Measurements from ENCODE around the gene RCBTB1.
"Not testable (repeated sequence)": the region's sequence is repeated elsewhere in the genome, so short reads cannot be mapped to it uniquely, and the experiment has no call there.

Gene RCBTB1

DNA sequence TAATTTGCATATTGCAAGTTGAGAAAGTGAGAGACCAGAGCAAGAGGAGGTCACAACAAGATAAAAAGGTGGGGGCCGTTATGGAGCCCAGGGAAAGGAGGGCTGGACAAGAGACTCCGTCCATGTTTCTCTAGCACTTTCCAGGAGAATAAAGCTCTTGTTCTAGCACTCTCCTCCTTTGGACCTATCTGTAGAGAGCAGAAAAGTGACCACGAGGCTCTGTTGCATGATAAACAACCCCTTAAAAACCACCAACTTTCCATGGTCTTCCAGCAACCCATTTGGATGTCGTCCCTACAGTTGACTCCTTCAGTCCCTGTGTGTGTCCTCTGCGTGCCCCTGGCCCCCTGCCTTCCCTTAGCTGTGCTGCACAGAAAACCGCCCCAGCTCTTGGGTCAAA lies 38.9 kb upstream of the RCBTB1 start:
- H3K4me2 ChIP-seq, result no peak overlapping the region
- H3K4me3 ChIP-seq, result no peak overlapping the region
- no peaks in the 10 kb centered on the region for H3K27me3 ChIP-seq
- H3K9me3 ChIP-seq, result no peaks in the 10 kb centered on the region
- TF ChIP-seq Cebpa-rat (IDR thresholded peaks at IDR 0.05), result no peak
- H3K9ac ChIP-seq, result no peak overlapping the region
- peaks cover 13% of the 10 kb centered on the region for H3K4me1 ChIP-seq
- no peaks in the 10 kb centered on the region for H3K36me3 ChIP-seq
- H3K27ac ChIP-seq, result no peak overlapping the region
- H4K20me1 ChIP-seq, result no peaks in the 10 kb centered on the region

DNA sequence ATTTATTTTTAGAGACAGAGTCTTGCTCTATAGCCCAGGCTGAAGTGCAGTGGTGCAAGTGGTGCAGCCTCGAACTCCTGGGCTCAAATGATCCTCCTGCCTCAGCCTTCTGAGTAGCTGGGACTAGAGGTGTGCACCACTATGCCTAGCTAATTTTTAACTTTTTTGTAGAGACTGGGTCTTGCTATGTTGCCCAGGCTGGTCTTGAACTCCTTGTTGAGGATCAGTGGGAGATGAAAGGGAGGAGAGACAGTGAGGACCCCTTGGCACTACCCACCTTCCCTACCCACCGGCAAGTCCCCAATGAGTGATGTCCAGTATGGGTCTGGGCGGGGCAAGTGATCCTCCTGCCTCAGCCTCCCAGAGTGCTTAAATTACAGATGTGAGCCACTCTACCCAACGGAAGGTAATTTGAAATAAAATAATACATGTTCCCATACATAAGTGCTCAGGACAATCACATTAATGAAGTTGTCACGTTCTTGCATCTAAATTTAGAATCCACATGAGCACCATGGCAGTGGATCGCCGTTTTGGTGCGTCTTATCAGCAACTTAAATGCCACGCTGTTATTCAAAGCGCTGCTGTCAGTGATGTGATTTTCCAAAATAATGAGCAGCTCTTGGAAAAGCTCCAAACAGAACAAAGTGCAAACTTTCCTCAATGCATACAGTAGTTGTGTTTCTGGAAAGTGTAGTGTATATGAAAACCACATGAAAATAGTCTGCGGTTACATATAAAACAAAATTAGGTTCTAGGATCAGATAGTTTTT lies 37.0 kb upstream of the RCBTB1 start:
- no peak overlapping the region for H3K9ac ChIP-seq
- no peaks in the 10 kb centered on the region for H4K20me1 ChIP-seq
- no peaks in the 10 kb centered on the region for H3K27me3 ChIP-seq
- no peak overlapping the region for H3K4me2 ChIP-seq
- no peak overlapping the region for H3K27ac ChIP-seq
- peaks cover 15% of the 10 kb centered on the region for H3K4me1 ChIP-seq
- TF ChIP-seq Cebpa-rat (IDR thresholded peaks at IDR 0.05), result no peak
- no peak overlapping the region for H3K4me3 ChIP-seq
- H3K36me3 ChIP-seq, result no peaks in the 10 kb centered on the region
- no peaks in the 10 kb centered on the region for H3K9me3 ChIP-seq

DNA sequence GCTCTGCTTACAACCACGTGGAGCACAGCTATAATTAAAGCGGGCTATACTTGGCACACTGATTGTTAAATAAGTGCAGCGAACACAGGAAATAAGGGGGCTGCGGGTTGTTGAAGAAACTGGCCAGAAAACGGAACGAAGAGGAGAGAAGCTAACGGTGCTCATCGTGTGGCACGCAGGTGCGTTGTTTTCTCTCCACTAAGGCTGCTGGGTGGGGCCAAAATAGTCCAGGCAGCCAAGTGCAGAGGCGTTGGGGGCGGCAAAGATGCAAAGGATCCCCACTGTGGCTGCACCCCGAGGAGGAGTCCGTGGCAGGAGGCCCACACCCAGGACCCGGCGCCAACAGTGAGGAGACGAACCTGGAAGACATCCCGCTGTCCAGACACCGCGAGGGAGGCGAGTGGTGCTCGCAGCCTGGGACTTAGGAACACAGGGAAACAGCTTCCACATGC lies 34.8 kb upstream of the RCBTB1 start:
- Histone ChIP-seq H4K20me1 (no peaks in the 10 kb centered on the region), H3K36me3 (no peaks in the 10 kb centered on the region), H3K4me1 (peaks cover 36% of the 10 kb centered on the region), H3K4me3 (no peak overlapping the region), H3K27me3 (no peaks in the 10 kb centered on the region), H3K4me2 (no peak overlapping the region), H3K9ac (no peak overlapping the region), H3K27ac (no peak overlapping the region), H3K9me3 (no peaks in the 10 kb centered on the region)
- TF ChIP-seq Cebpa-rat (IDR thresholded peaks at IDR 0.05), result no peak

DNA sequence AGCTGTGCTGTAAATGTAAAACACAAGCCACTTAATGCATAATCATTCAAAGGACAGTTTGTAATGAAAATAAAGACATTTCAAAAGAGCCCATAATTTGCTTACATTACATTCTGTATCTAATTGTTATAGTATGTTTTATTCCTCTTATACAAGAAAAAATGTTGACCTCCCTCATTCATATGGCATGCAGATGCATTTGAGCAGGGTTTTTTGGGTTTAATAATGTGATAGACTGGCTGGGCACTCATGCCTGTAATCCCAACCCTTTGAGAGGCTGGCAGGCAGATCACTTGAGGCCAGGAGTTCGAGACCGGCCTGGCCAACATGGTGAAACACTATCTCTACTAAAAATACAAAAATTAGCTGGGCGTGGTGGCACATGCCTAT lies 31.3 kb upstream of the RCBTB1 start:
- Histone ChIP-seq H3K36me3 (no peaks in the 10 kb centered on the region), H3K27ac (peak overlapping the region; percentile 88), H3K9me3 (peaks cover 11% of the 10 kb centered on the region), H3K4me3 (peak overlapping the region; percentile 38), H3K4me1 (peaks cover 39% of the 10 kb centered on the region), H3K9ac (peak overlapping the region; percentile 77), H3K27me3 (no peaks in the 10 kb centered on the region), H4K20me1 (no peaks in the 10 kb centered on the region), H3K4me2 (peak overlapping the region; percentile 85)
- TF ChIP-seq Cebpa-rat (IDR thresholded peaks at IDR 0.05), result no peak

DNA sequence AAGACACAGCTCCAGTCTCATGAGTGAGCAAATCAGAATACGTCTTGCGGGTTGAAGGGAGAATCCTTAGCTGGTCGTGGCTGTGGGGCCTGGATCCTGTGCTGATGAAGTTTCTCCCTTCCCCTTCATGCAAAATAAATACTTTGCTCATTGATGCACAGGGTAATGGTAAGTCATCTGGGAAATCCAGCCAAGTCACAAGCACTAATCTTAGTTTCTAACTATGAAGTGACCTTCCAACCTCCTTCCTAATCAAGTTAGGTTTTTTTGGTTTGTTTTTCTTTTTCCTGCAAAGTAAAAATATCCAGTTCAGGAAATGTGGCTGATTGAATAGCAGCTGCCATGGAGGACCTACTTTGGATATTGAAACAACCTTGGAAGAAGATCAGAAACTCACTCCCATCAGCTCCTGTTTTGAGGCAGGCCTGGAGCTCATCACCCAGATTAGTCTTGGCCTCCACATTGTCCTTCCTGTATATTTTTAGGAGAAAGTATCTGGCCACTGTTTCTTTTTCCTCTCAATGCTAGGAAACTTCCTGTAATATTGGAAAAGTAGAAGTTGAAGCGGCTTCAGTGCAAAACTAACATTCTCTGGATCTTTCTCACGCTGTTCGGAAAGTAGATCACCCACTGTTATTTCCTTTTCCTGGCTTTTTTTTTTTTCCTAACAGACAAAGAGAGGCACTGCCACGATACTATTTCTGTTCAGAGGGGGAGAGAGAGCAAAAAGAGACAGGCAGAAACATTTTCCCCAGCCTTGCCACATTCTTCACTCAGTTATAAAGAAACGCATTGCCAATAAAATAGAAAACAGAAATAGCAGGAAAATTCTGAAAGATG lies 30.7 kb upstream of the RCBTB1 start:
- TF ChIP-seq Cebpa-rat (IDR thresholded peaks at IDR 0.05), result no peak
- Histone ChIP-seq H3K9ac (peak overlapping the region; percentile 77), H3K4me2 (peak overlapping the region; percentile 85), H3K36me3 (no peaks in the 10 kb centered on the region), H3K27ac (peak overlapping the region; percentile 88), H3K4me3 (peak overlapping the region; percentile 38), H3K9me3 (peaks cover 17% of the 10 kb centered on the region), H3K27me3 (no peaks in the 10 kb centered on the region), H3K4me1 (peaks cover 39% of the 10 kb centered on the region), H4K20me1 (no peaks in the 10 kb centered on the region)

DNA sequence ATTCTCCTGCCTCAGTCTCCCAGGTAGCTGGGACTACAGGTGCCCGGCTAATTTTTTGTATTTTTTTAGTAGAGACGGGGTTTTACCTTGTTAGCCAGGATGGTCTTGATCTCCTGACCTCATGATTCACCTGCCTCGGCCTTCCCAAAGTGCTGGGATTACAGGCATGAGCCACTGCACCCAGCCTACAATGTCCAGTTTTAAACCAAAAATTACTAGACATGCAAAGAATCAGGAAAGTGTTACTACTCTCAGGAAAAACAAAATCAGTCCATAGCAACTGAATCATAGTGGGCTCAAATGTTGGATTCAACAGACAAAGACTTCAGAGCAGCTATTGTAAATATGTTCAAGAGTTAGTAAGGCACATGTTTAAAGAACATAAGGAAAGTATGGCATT lies 26.7 kb upstream of the RCBTB1 start:
- H3K4me3 ChIP-seq, H3K27me3 ChIP-seq, H3K27ac ChIP-seq, H3K9ac ChIP-seq, H3K36me3 ChIP-seq, H3K4me2 ChIP-seq, H4K20me1 ChIP-seq: not testable (repeated sequence)
- H3K9me3 ChIP-seq, result peaks cover 17% of the 10 kb centered on the region
- H3K4me1 ChIP-seq, result peaks cover 44% of the 10 kb centered on the region

DNA sequence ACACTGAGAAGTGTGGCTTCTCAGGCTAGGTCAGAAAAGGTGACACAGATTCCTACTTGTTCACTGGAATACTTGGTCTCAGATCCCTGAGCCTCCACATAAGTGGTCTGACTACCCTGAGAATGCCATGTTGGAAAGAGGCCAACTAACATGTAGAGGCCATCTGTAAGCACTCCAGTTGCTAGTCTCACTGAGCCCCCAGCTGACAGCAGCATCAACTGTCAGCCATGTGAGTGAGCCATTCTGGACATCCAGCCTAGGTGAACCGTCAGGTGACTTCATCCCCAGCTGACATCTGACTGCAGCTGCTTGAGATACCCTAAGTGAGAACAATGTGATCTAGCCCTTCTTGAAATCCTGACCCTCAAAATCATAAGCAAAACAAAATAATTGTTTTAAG lies 24.8 kb upstream of the RCBTB1 start:
- no peak overlapping the region for H3K27ac ChIP-seq
- peaks cover 38% of the 10 kb centered on the region for H3K4me1 ChIP-seq
- H3K27me3 ChIP-seq, result no peaks in the 10 kb centered on the region
- no peak overlapping the region for H3K4me2 ChIP-seq
- H3K4me3 ChIP-seq, result no peak overlapping the region
- peaks cover 17% of the 10 kb centered on the region for H3K9me3 ChIP-seq
- H3K36me3 ChIP-seq, result no peaks in the 10 kb centered on the region
- no peak for TF ChIP-seq Cebpa-rat (IDR thresholded peaks at IDR 0.05)
- H3K9ac ChIP-seq, result no peak overlapping the region
- no peaks in the 10 kb centered on the region for H4K20me1 ChIP-seq

DNA sequence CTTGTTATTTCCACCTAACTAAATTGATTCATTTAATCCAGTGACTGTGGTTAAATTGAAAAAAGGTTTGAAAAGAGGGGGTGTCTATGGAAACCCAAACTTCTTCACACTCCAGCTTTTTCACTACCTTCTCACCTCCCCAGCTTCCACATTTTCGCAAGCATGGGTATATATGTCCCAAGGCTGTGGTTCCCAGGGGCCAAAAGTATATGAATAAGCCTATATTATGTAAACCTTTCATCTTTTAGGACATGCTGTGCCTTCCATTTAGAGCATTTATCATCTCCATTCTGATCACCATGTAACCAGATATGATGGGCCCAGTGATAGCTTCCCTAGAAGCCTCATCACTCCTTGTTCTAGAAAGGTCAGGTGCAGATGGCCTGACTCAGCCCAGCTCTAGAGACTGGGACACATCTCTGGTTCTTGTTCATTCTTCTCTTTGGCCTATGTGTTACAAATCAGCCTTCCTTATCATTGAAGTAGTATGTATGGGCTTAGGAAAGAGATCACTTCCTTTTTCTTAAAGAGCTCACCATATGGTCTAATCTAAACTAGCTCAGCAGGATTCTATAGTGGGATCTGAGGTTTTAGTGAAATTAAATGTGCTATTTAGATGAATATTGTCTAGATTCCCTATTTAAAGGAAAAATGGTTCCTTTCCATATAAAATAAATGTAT lies 23.4 kb upstream of the RCBTB1 start:
- Histone ChIP-seq H3K27ac (no peak overlapping the region), H3K36me3 (no peaks in the 10 kb centered on the region), H3K9me3 (peaks cover 17% of the 10 kb centered on the region), H4K20me1 (no peaks in the 10 kb centered on the region), H3K4me3 (no peak overlapping the region), H3K4me2 (peak overlapping the region; percentile 64; the same call in 1 of the 2 replicates), H3K27me3 (no peaks in the 10 kb centered on the region), H3K4me1 (peaks cover 50% of the 10 kb centered on the region), H3K9ac (no peak overlapping the region)
- TF ChIP-seq Cebpa-rat (IDR thresholded peaks at IDR 0.05), result no peak

DNA sequence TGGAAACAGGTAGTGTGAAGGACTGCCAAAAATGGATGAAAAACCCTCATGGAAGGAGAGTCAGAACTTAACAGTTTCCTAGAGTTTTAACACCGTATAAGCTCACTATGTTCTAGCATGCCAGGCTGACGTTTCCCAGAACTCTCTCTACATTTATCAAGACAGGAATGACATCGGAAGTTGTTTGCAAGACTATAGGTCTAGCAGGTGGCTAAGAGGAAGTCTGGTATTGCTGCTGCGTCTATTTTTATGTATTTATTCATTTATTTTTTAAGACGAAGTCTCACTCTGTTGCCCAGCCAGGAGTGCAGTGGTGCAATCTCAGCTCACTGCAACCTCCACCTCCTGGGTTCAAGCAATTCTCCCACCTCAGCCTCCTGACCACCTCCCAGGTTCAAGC lies 22.4 kb upstream of the RCBTB1 start:
- peaks cover 58% of the 10 kb centered on the region for H3K4me1 ChIP-seq
- H3K27ac ChIP-seq, result peak overlapping the region; percentile 48
- H4K20me1 ChIP-seq, result no peaks in the 10 kb centered on the region
- peak overlapping the region; percentile 44 for H3K9ac ChIP-seq
- H3K4me2 ChIP-seq, result peak overlapping the region; percentile 64
- H3K27me3 ChIP-seq, result no peaks in the 10 kb centered on the region
- no peak for TF ChIP-seq Cebpa-rat (IDR thresholded peaks at IDR 0.05)
- H3K4me3 ChIP-seq, result no peak overlapping the region
- H3K36me3 ChIP-seq, result no peaks in the 10 kb centered on the region
- H3K9me3 ChIP-seq, result peaks cover 17% of the 10 kb centered on the region
